GM18526 (cell line): ENCODE data around the gene DFFB.

Experiments
- POLR2A ChIP-seq: IDR thresholded peaks from 3 replicates; pipeline ENCODE4 v1.6.1; 2011; ENCODE audit not compliant: insufficient read length; ENCODE audit errors: extremely low read depth

Gene DFFB

GRCh38 chr1:3822421-3822820 is 34.9 kb upstream of the DFFB start:
- TF ChIP-seq POLR2A, result no peak

- TF ChIP-seq POLR2A, result no peak
Measured at GRCh38 chr1:3824650-3825049, 32.6 kb upstream of the DFFB start.

- no peak for TF ChIP-seq POLR2A
Measured at GRCh38 chr1:3825356-3825755, 31.9 kb upstream of the DFFB start.

- no peak for TF ChIP-seq POLR2A
Measured at GRCh38 chr1:3827813-3828307, 29.4 kb upstream of the DFFB start.

- no peak for TF ChIP-seq POLR2A
Measured at GRCh38 chr1:3828391-3828790, 28.9 kb upstream of the DFFB start.

DNA sequence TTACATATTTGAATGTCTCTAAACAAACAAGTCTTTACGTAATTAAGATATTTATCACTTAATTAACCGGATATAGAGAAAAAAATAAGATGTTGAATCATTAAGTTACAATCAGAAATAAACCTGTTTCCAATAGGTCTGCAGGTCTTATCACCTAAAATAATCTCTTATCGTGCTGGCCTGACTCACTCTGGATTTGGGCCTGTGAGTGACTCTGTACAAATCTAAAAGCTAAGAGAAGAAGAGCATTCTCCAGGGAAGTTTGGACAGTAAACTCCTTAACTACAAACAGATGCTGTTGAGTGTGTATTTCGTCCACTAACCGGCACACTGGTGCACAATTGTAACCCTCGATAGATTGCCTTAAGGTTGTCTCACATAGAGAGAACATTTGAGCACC is 25.6 kb upstream of the DFFB start:
- no peak for TF ChIP-seq POLR2A

DNA sequence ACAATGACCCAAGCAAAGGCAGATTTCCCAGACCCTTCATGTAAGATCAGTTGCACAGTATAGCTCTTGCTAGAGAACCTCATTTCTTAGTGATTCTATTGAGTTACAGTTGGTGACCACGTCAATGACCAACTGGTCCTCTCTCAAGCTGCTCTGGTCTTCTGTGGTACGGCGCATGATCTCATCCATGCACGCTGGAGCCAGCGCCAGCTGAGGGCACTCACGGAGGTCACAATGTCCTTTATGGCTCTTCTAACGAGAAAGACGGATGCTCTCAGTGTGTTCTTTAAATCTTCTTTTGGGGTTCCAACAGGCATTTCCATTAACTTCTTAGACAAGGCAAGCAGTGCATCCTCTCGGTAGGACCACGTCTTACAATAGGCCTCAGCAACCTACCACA is 22.6 kb upstream of the DFFB start:
- no peak for TF ChIP-seq POLR2A

GRCh38 chr1:3836421-3836820 is 20.9 kb upstream of the DFFB start:
- no peak for TF ChIP-seq POLR2A

- TF ChIP-seq POLR2A, result no peak
Measured at GRCh38 chr1:3837200-3837599, 20.1 kb upstream of the DFFB start.

DNA sequence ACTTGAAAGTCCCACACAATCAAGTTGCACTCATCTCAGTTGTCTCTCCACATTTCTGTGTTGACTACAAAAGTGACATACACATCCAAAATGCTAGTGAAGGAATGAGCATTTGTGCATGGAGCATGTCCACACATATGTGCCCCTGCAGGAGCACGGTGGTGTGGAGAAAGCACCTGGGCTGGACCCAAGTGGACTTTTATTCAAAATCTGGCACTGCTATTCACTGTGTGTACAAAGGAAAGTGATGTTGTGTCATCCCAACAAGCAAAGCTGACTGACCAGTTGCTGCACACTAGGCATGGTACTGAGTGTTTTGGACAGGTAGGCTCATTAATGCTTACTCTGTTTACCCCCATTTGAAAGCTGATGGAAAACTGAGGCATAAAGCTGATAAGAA is 19.6 kb upstream of the DFFB start:
- no peak for TF ChIP-seq POLR2A

DNA sequence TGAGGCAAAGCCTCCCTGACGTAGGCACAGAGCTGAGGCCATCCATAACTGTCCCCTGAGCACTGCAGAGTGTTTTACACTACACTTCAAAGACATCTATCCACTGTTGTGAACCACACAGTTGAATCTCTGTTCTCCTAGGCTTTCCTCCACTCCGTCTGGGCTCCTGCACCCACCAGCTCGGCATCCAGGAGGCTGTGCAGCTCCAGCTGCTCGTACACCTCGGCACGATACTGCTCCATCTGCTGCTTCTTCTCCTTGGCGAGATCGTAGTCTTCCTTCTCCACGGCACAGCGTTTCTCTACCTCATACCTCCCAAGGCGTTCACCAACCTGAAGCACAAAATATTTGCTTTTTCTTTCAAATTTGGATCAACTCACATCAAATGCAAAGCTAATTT is 18.5 kb upstream of the DFFB start:
- no peak for TF ChIP-seq POLR2A

DNA sequence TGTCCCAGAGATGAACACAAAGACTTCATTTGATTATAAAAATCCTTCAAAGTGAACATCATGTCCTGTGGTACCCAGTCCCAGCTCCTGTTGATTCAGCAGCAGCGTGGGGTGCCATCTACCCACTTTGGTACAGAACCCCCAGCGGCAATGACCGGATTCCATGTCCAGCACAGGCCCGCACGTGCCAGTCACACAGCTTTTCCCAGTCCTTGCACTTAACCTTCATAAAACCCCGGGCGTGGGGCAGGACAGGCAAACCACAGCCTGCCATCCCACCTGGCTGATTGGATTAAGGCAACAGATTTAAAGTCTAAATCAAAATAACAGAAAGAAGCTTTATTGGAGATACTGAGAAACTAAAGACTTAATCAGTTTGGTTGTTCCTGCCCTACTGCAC is 15.8 kb upstream of the DFFB start:
- no peak for TF ChIP-seq POLR2A

GRCh38 chr1:3842912-3843311 is 14.4 kb upstream of the DFFB start:
- no peak for TF ChIP-seq POLR2A

- TF ChIP-seq POLR2A, result no peak
Measured at GRCh38 chr1:3846541-3846940, 10.7 kb upstream of the DFFB start.

- no peak for TF ChIP-seq POLR2A
Measured at GRCh38 chr1:3847081-3847480, 10.2 kb upstream of the DFFB start.

- no peak for TF ChIP-seq POLR2A
Measured at GRCh38 chr1:3850857-3851256, 6.4 kb upstream of the DFFB start.

DNA sequence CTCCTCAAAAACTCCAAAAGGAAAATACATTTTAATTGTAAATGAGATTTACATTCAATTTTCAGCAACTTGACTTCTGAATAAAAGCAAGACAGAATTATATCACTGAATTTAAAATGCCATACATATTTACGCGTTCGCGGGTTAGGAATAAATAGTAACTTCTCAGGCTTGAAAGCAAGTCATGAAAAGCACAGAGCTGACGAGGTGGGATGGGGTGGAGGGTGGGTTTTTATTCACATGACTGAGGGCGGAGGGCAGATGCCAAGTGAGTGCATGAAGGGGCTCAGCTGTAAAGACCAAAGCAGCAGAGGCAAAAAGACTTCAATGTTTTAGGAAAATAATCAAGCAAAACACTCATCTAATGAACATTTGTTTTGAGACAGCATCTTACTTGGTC is 6.0 kb upstream of the DFFB start:
- no peak for TF ChIP-seq POLR2A

- TF ChIP-seq POLR2A, result no peak
Measured at GRCh38 chr1:3852091-3852490, 5.2 kb upstream of the DFFB start.
